ENCODE results near the gene ZBTB20.

ZBTB20 gene

DNA sequence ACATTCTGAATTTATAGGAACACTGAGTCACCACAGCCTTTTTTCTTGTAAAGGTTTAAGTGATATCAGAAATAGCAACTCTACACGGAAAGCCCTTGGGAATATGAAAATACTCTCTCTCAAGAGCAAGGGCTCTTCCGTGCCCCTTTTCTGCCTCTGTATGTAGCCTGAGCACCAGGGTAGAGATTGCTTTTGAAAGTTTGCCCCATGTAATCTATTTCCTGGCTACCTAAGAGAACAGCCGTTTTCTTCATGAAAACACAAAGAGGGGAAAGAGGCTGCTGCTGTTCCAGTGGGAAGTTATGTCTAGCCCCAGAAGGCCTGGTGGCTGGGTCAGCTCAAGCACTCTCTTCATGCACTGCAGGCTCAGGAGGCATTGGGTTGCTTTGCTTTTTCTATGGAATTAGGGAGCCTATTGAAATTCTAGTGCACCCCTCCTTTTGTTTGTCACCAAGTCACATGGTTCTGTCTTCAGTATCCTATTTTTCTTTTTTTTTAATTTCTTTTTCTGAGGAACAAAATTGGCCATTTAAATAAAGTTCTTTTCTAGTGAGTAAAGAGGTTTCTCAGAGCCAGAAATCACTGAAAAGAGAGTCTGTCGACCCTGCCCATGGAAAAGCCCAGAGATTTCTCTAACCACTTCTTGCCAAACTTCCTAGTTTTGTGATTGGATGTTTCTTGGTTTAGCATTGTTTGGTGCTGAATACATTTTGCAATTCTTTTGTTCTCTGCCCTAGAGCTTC lies 813.7 kb downstream of the ZBTB20 start:
- no peaks in the 10 kb centered on the region for H3K27me3 ChIP-seq (replicated peaks in 2 of 5; ENCODE audit: control insufficient read depth in 4 of 5, insufficient read depth in 5 of 5, low read length in 4 of 5)
- H3K4me3 ChIP-seq (ENCODE audit: control insufficient read depth in 1 of 7, extremely low read depth in 1 of 7, insufficient read depth in 4 of 7, low read depth in 2 of 7, low read length in 6 of 7): no peak overlapping the region
- no peak for DNase-seq
- H3K27ac ChIP-seq (ENCODE audit: insufficient read depth in 1 of 2, low read depth in 1 of 2, low read length in 2 of 2, poor library complexity in 1 of 2, severe bottlenecking in 2 of 2): no peak overlapping the region
- no peaks in the 10 kb centered on the region for H3K4me1 ChIP-seq (ENCODE audit: control extremely low read depth in 1 of 4, control insufficient read depth in 4 of 4, insufficient read depth in 4 of 4, low read length in 3 of 4)
- peaks cover 0 to 17% (median 6%) of the 10 kb centered on the region in 4 experiments for H3K36me3 ChIP-seq (ENCODE audit: control insufficient read depth in 4 of 4, insufficient read depth in 4 of 4, low read length in 3 of 4)
- peaks cover 0 to 3% (median 0%) of the 10 kb centered on the region in 5 experiments for H3K9me3 ChIP-seq (ENCODE audit: control extremely low read depth in 1 of 5, control insufficient read depth in 4 of 5, insufficient read depth in 2 of 5, low read depth in 1 of 5, low read length in 4 of 5)
- ChIA-PET POLR2A (no interaction called here), CTCF (no interaction called here)
- WGBS (ENCODE audit: insufficient coverage): 100% methylated on average over 4 of the region's 4 CpGs

DNA sequence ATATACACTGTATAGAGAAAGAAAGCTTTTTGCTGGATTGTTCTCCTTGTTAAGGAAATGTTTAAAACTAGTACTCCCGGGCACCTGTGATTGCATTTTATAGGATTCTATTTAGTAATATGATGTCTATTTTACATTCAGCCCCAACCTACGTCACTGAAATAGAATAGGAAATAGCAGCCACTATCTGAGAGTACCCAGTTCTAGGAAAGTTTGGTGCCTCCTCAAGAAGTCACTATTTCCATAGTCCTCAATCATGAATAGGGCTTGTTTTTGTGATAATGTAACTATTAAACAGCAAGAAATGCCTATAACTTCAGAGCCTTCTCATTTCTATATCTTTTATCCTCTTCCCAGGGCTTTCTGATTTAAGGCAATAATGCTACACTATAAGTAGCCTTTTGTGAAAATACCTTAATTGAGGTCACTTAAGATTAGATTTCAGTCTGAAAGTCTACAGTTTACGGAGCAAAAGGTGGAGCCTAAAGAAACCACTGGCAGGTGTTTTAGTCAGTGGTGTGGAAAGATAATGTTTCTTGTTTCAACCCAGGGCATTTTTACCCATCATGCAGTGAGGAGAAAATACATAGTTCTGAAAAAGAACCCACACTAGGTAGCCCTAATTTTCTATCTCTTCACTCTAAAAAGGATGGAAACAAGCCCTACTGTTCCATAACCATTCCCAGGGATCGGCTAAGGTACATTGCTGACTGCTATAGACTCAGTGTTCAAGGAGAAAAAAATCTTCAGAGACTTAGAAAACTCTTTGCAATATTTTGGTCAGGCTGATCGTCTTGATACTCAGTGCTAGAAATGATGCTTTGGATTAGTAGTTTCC lies 814.5 kb downstream of the ZBTB20 start:
- H3K4me1 ChIP-seq (ENCODE audit: control extremely low read depth in 1 of 4, control insufficient read depth in 4 of 4, insufficient read depth in 4 of 4, low read length in 3 of 4): no peaks in the 10 kb centered on the region
- no peak overlapping the region for H3K27ac ChIP-seq (ENCODE audit: insufficient read depth in 1 of 2, low read depth in 1 of 2, low read length in 2 of 2, poor library complexity in 1 of 2, severe bottlenecking in 2 of 2)
- ChIA-PET POLR2A (no interaction called here), CTCF (no interaction called here)
- DNase-seq: no peak
- WGBS (ENCODE audit: insufficient coverage): 96% methylated on average over 3 of the region's 5 CpGs
- H3K4me3 ChIP-seq (ENCODE audit: control insufficient read depth in 1 of 7, extremely low read depth in 1 of 7, insufficient read depth in 4 of 7, low read depth in 2 of 7, low read length in 6 of 7): no peak overlapping the region
- peaks cover 0 to 3% (median 0%) of the 10 kb centered on the region in 5 experiments for H3K9me3 ChIP-seq (ENCODE audit: control extremely low read depth in 1 of 5, control insufficient read depth in 4 of 5, insufficient read depth in 2 of 5, low read depth in 1 of 5, low read length in 4 of 5)
- H3K36me3 ChIP-seq (ENCODE audit: control insufficient read depth in 4 of 4, insufficient read depth in 4 of 4, low read length in 3 of 4): peaks cover 0 to 15% (median 6%) of the 10 kb centered on the region in 4 experiments
- no peaks in the 10 kb centered on the region for H3K27me3 ChIP-seq (replicated peaks in 2 of 5; ENCODE audit: control insufficient read depth in 4 of 5, insufficient read depth in 5 of 5, low read length in 4 of 5)

GRCh38 chr3:114331710-114332109 lies 815.4 kb downstream of the ZBTB20 start:
- H3K27me3 ChIP-seq (replicated peaks in 2 of 5; ENCODE audit: control insufficient read depth in 4 of 5, insufficient read depth in 5 of 5, low read length in 4 of 5): no peaks in the 10 kb centered on the region
- no CpG with 5 or more reads among the region's 3 CpGs for WGBS (ENCODE audit: insufficient coverage)
- peaks cover 0 to 15% (median 6%) of the 10 kb centered on the region in 4 experiments for H3K36me3 ChIP-seq (ENCODE audit: control insufficient read depth in 4 of 4, insufficient read depth in 4 of 4, low read length in 3 of 4)
- H3K27ac ChIP-seq (ENCODE audit: insufficient read depth in 1 of 2, low read depth in 1 of 2, low read length in 2 of 2, poor library complexity in 1 of 2, severe bottlenecking in 2 of 2): no peak overlapping the region
- ChIA-PET POLR2A (no interaction called here), CTCF (no interaction called here)
- no peaks in the 10 kb centered on the region for H3K4me1 ChIP-seq (ENCODE audit: control extremely low read depth in 1 of 4, control insufficient read depth in 4 of 4, insufficient read depth in 4 of 4, low read length in 3 of 4)
- DNase-seq: no peak
- H3K4me3 ChIP-seq (ENCODE audit: control insufficient read depth in 1 of 7, extremely low read depth in 1 of 7, insufficient read depth in 4 of 7, low read depth in 2 of 7, low read length in 6 of 7): no peak overlapping the region
- peaks cover 0 to 3% (median 0%) of the 10 kb centered on the region in 5 experiments for H3K9me3 ChIP-seq (ENCODE audit: control extremely low read depth in 1 of 5, control insufficient read depth in 4 of 5, insufficient read depth in 2 of 5, low read depth in 1 of 5, low read length in 4 of 5)

- H3K36me3 ChIP-seq (ENCODE audit: control insufficient read depth in 4 of 4, insufficient read depth in 4 of 4, low read length in 3 of 4): peaks cover 0 to 15% (median 6%) of the 10 kb centered on the region in 4 experiments
- H3K4me1 ChIP-seq (ENCODE audit: control extremely low read depth in 1 of 4, control insufficient read depth in 4 of 4, insufficient read depth in 4 of 4, low read length in 3 of 4): no peaks in the 10 kb centered on the region
- DNase-seq: no peak
- no peaks in the 10 kb centered on the region for H3K27me3 ChIP-seq (replicated peaks in 2 of 5; ENCODE audit: control insufficient read depth in 4 of 5, insufficient read depth in 5 of 5, low read length in 4 of 5)
- WGBS (ENCODE audit: insufficient coverage): 100% methylated on average over 2 of the region's 2 CpGs
- H3K27ac ChIP-seq (ENCODE audit: insufficient read depth in 1 of 2, low read depth in 1 of 2, low read length in 2 of 2, poor library complexity in 1 of 2, severe bottlenecking in 2 of 2): no peak overlapping the region
- H3K4me3 ChIP-seq (ENCODE audit: control insufficient read depth in 1 of 7, extremely low read depth in 1 of 7, insufficient read depth in 4 of 7, low read depth in 2 of 7, low read length in 6 of 7): no peak overlapping the region
- ChIA-PET CTCF (no interaction called here), POLR2A (no interaction called here)
- peaks cover 0 to 3% (median 0%) of the 10 kb centered on the region in 5 experiments for H3K9me3 ChIP-seq (ENCODE audit: control extremely low read depth in 1 of 5, control insufficient read depth in 4 of 5, insufficient read depth in 2 of 5, low read depth in 1 of 5, low read length in 4 of 5)
Observed at GRCh38 chr3:114331007-114331406, 816.1 kb downstream of the ZBTB20 start.

DNA sequence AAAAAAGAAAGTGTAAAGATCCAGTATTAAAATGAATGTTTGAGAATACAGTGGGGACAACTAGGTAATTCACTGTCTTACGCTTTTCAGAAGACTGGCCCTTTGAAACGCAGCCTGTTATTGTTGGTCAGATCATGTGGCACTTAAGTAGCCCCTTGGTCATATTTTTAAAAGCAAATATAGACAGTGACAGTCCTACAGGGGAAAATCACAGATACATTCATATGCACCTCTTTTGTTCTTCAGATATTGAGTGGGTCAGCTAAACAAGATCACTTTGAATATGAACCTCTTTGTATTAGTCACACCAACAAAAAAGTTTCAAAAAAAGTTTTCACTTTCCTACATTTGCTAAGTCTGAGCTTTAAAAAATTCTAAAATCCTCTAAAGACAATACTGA lies 817.3 kb downstream of the ZBTB20 start:
- ChIA-PET POLR2A (interaction anchor here (0.6 kb wide), 1 partner anchor 18 kb away, joined by 3 read pairs; no protein-coding TSS in a partner anchor), CTCF (no interaction called here)
- Histone ChIP-seq H3K36me3 (ENCODE audit: control insufficient read depth in 4 of 4, insufficient read depth in 4 of 4, low read length in 3 of 4) (peaks cover 0 to 15% (median 6%) of the 10 kb centered on the region in 4 experiments), H3K27me3 (replicated peaks in 2 of 5; ENCODE audit: control insufficient read depth in 4 of 5, insufficient read depth in 5 of 5, low read length in 4 of 5) (no peaks in the 10 kb centered on the region), H3K9me3 (ENCODE audit: control extremely low read depth in 1 of 5, control insufficient read depth in 4 of 5, insufficient read depth in 2 of 5, low read depth in 1 of 5, low read length in 4 of 5) (peaks cover 0 to 3% (median 0%) of the 10 kb centered on the region in 5 experiments), H3K4me3 (ENCODE audit: control insufficient read depth in 1 of 7, extremely low read depth in 1 of 7, insufficient read depth in 4 of 7, low read depth in 2 of 7, low read length in 6 of 7) (no peak overlapping the region), H3K27ac (ENCODE audit: insufficient read depth in 1 of 2, low read depth in 1 of 2, low read length in 2 of 2, poor library complexity in 1 of 2, severe bottlenecking in 2 of 2) (no peak overlapping the region), H3K4me1 (ENCODE audit: control extremely low read depth in 1 of 4, control insufficient read depth in 4 of 4, insufficient read depth in 4 of 4, low read length in 3 of 4) (no peaks in the 10 kb centered on the region)
- no peak for DNase-seq
- 100% methylated on average over 2 of the region's 2 CpGs for WGBS (ENCODE audit: insufficient coverage)

DNA sequence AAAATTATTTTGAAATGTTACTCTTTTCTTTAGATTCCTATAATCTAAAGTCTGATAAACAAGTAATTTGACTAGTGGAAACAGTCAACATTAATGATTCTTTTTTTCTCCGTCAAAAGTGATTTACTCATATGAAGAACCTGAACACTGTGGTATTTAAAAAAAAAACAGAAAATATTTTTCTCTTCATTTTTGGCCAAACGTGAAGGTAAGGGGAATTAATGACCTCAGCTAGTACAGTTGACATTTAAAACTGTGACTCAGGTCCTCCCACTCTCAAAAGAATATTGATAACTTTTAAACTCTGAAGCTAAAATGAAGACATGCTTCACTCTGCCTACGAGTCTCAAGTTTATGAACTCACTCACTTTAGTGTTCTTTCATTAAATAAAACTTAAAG lies 818.7 kb downstream of the ZBTB20 start:
- H3K4me1 ChIP-seq (ENCODE audit: control extremely low read depth in 1 of 4, control insufficient read depth in 4 of 4, insufficient read depth in 4 of 4, low read length in 3 of 4): no peaks in the 10 kb centered on the region
- H3K27ac ChIP-seq (ENCODE audit: insufficient read depth in 1 of 2, low read depth in 1 of 2, low read length in 2 of 2, poor library complexity in 1 of 2, severe bottlenecking in 2 of 2): no peak overlapping the region
- DNase-seq: no peak
- H3K4me3 ChIP-seq (ENCODE audit: control insufficient read depth in 1 of 7, extremely low read depth in 1 of 7, insufficient read depth in 4 of 7, low read depth in 2 of 7, low read length in 6 of 7): no peak overlapping the region
- WGBS (ENCODE audit: insufficient coverage): no CpG with 5 or more reads among the region's 3 CpGs
- no peaks in the 10 kb centered on the region for H3K27me3 ChIP-seq (replicated peaks in 2 of 5; ENCODE audit: control insufficient read depth in 4 of 5, insufficient read depth in 5 of 5, low read length in 4 of 5)
- POLR2A ChIA-PET: no interaction called here
- CTCF ChIA-PET: no interaction called here
- H3K9me3 ChIP-seq (ENCODE audit: control extremely low read depth in 1 of 5, control insufficient read depth in 4 of 5, insufficient read depth in 2 of 5, low read depth in 1 of 5, low read length in 4 of 5): peaks cover 0 to 3% (median 0%) of the 10 kb centered on the region in 5 experiments
- H3K36me3 ChIP-seq (ENCODE audit: control insufficient read depth in 4 of 4, insufficient read depth in 4 of 4, low read length in 3 of 4): peaks cover 0 to 17% (median 6%) of the 10 kb centered on the region in 4 experiments

DNA sequence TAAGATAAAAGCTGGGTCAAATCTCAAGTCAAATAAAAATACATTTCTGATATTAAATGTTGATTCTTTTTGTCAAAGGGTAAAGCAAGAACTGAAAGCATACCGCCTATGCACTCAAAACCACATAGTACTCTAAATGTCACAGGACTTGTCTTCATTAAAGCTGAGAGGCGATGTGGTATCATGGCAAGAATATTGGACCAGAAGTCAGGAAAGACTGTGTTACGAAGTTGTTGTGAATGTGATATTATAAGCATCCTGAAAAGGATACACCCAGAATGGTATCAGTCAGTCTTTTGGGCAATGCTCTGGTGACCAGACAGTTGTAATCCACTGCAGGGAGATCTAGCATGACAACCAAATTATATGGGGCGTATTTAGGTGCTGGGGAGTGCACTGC lies 819.4 kb downstream of the ZBTB20 start:
- 89% methylated on average over 1 of the region's 4 CpGs for WGBS (ENCODE audit: insufficient coverage)
- Histone ChIP-seq H3K4me3 (ENCODE audit: control insufficient read depth in 1 of 7, extremely low read depth in 1 of 7, insufficient read depth in 4 of 7, low read depth in 2 of 7, low read length in 6 of 7) (no peak overlapping the region), H3K4me1 (ENCODE audit: control extremely low read depth in 1 of 4, control insufficient read depth in 4 of 4, insufficient read depth in 4 of 4, low read length in 3 of 4) (no peaks in the 10 kb centered on the region), H3K9me3 (ENCODE audit: control extremely low read depth in 1 of 5, control insufficient read depth in 4 of 5, insufficient read depth in 2 of 5, low read depth in 1 of 5, low read length in 4 of 5) (peaks cover 0 to 3% (median 0%) of the 10 kb centered on the region in 5 experiments), H3K36me3 (ENCODE audit: control insufficient read depth in 4 of 4, insufficient read depth in 4 of 4, low read length in 3 of 4) (peaks cover 0 to 14% (median 6%) of the 10 kb centered on the region in 4 experiments), H3K27me3 (replicated peaks in 2 of 5; ENCODE audit: control insufficient read depth in 4 of 5, insufficient read depth in 5 of 5, low read length in 4 of 5) (no peaks in the 10 kb centered on the region), H3K27ac (ENCODE audit: insufficient read depth in 1 of 2, low read depth in 1 of 2, low read length in 2 of 2, poor library complexity in 1 of 2, severe bottlenecking in 2 of 2) (no peak overlapping the region)
- POLR2A ChIA-PET: no interaction called here
- CTCF ChIA-PET: no interaction called here
- no peak for DNase-seq

All from common myeloid progenitor, CD34-positive (primary cell).